ENCODE results near the gene SRRM1. TPM values are rescaled to one million over a fixed set of nuclear protein-coding genes. Genes with fewer than 3 reads are reported as not detected.

Gene SRRM1
- total RNA-seq, 3 donors from 2014 or later (not counting 1 experiment from before 2014, with no cell fraction given), result 291 to 314 (median 302) TPM

DNA sequence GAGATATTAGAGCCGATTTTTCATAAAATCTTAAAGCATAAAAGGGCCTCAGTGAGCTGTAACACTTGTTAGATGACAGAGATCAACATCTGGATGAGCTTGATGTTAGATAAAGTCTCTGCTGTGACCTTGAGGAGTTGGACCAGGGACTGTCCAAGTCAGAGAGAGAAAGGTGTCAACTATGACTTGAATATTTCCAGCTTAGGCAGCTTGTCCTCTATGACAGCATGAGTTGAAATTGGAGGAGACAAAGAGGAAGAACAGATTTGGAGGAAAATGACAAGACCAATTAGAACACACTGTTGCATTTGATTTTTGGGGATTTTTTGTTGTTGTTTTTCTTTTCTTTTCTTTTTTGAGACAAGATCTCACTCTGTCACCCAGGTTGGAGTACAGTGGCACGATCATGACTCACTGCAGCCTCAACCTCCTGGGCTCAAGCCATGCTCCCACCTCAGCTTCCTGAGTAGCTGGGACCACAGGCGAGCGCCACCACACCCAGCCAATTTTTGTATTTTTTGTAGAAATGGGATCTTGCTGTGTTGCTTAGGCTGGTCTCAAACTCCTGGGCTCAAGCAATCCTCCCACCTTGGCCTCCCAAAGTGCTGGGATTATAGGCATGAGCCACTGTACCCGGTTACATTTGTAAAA lies 66.8 kb downstream of the SRRM1 start:
- H3K27ac Mint-ChIP-seq, result peak overlapping the region; percentile 32 to 34
- H3K36me3 Mint-ChIP-seq, result no peaks in the 10 kb centered on the region
- ATAC-seq (peak in 2 of 3 donors; percentile 43 to 45), DNase-seq (peak; percentile 19 to 20)
- intact Hi-C loops (cut with micrococcal nuclease), result no loop called here
- no peaks in the 10 kb centered on the region for H3K9me3 Mint-ChIP-seq
- WGBS (ENCODE audit: insufficient coverage), result 46% methylated on average over 5 of the region's 5 CpGs
- H3K27me3 Mint-ChIP-seq (ENCODE audit: low read depth in 2 of 2), result no peaks in the 10 kb centered on the region
- no peak overlapping the region for H3K4me3 ChIP-seq (ENCODE audit: low read length)
- no peaks in the 10 kb centered on the region for H3K27me3 ChIP-seq (ENCODE audit: control insufficient read depth, insufficient read depth, low read length)
- TF ChIP-seq CTCF (IDR thresholded peaks at IDR 0.05), result no peak
- H3K4me1 Mint-ChIP-seq, result peaks cover 25 to 28% of the 10 kb centered on the region in 2 donors
- H3K27ac ChIP-seq (ENCODE audit: low read length), result peak overlapping the region; percentile 3
- peaks cover 21% of the 10 kb centered on the region for H3K4me1 ChIP-seq (ENCODE audit: control insufficient read depth, insufficient read depth, low read length)
- no peaks in the 10 kb centered on the region for H3K36me3 ChIP-seq (ENCODE audit: control insufficient read depth, insufficient read depth, low read length)
- no peaks in the 10 kb centered on the region for H3K9me3 ChIP-seq (ENCODE audit: control insufficient read depth, insufficient read depth, low read length)
- H3K4me3 Mint-ChIP-seq, result peak overlapping the region; percentile 60

GRCh38 chr1:24711329-24711728 lies 68.2 kb downstream of the SRRM1 start:
- Mint-ChIP-seq H3K36me3 (no peaks in the 10 kb centered on the region), H3K27me3 (ENCODE audit: low read depth in 2 of 2) (no peaks in the 10 kb centered on the region), H3K4me3 (no peak overlapping the region), H3K27ac (no peak overlapping the region), H3K4me1 (peaks cover 15 to 18% of the 10 kb centered on the region in 2 donors), H3K9me3 (no peaks in the 10 kb centered on the region)
- WGBS (ENCODE audit: insufficient coverage), result 98% methylated on average over 2 of the region's 4 CpGs
- Histone ChIP-seq H3K4me1 (ENCODE audit: control insufficient read depth, insufficient read depth, low read length) (peaks cover 12% of the 10 kb centered on the region), H3K4me3 (ENCODE audit: low read length) (no peak overlapping the region), H3K27ac (ENCODE audit: low read length) (no peak overlapping the region), H3K9me3 (ENCODE audit: control insufficient read depth, insufficient read depth, low read length) (no peaks in the 10 kb centered on the region), H3K36me3 (ENCODE audit: control insufficient read depth, insufficient read depth, low read length) (no peaks in the 10 kb centered on the region), H3K27me3 (ENCODE audit: control insufficient read depth, insufficient read depth, low read length) (no peaks in the 10 kb centered on the region)
- TF ChIP-seq CTCF (IDR thresholded peaks at IDR 0.05), result no peak
- intact Hi-C loops (cut with micrococcal nuclease), result no loop called here
- ATAC-seq (no peak), DNase-seq (no peak)

GRCh38 chr1:24713176-24713575 lies 70.1 kb downstream of the SRRM1 start:
- WGBS (ENCODE audit: insufficient coverage), result 92% methylated on average over 4 of the region's 4 CpGs

More at GRCh38 chr1:24713176-24713575, 70.1 kb downstream of the SRRM1 start:
- no peaks in the 10 kb centered on the region for H3K9me3 ChIP-seq (ENCODE audit: control insufficient read depth, insufficient read depth, low read length)
- TF ChIP-seq CTCF (IDR thresholded peaks at IDR 0.05), result no peak
- H3K27ac ChIP-seq (ENCODE audit: low read length), result no peak overlapping the region
- intact Hi-C loops (cut with micrococcal nuclease), result no loop called here
- H3K27me3 ChIP-seq (ENCODE audit: control insufficient read depth, insufficient read depth, low read length), result no peaks in the 10 kb centered on the region
- H3K9me3 Mint-ChIP-seq, result no peaks in the 10 kb centered on the region
- no peak overlapping the region for H3K27ac Mint-ChIP-seq
- DNase-seq (no peak), ATAC-seq (no peak)
- no peak overlapping the region for H3K4me3 ChIP-seq (ENCODE audit: low read length)
- peaks cover 15 to 18% of the 10 kb centered on the region in 2 donors for H3K4me1 Mint-ChIP-seq
- H3K4me1 ChIP-seq (ENCODE audit: control insufficient read depth, insufficient read depth, low read length), result peaks cover 12% of the 10 kb centered on the region
- H3K27me3 Mint-ChIP-seq (ENCODE audit: low read depth in 2 of 2), result no peaks in the 10 kb centered on the region
- H3K36me3 Mint-ChIP-seq, result no peaks in the 10 kb centered on the region
- H3K4me3 Mint-ChIP-seq, result no peak overlapping the region
- H3K36me3 ChIP-seq (ENCODE audit: control insufficient read depth, insufficient read depth, low read length), result no peaks in the 10 kb centered on the region
